HG03095 (cell line): ENCODE data around the gene DCLK1.
"Not testable (repeated sequence)": the region's sequence is repeated elsewhere in the genome, so short reads cannot be mapped to it uniquely, and the experiment has no call there.

Source experiments
- ATAC-seq: cut with Tn5 transposase; IDR thresholded peaks from one replicate; pipeline ENCODE4 v1.9.1; 2021; ENCODE audit warnings: moderate library complexity; ENCODE audit not compliant: unreplicated experiment

DCLK1 gene

GRCh38 chr13:36132376-36132775 lies 1.2 kb upstream of the DCLK1 start:
- ATAC-seq: no peak

- ATAC-seq: no peak
These were observed 732 bp upstream of the DCLK1 start for GRCh38 chr13:36131931-36132297.

GRCh38 chr13:36130552-36131221 lies 495 bp downstream of the DCLK1 start:
- no peak for ATAC-seq

- ATAC-seq: no peak
These were observed 1.0 kb downstream of the DCLK1 start for GRCh38 chr13:36130193-36130551.

GRCh38 chr13:36129539-36129938 lies 1.6 kb downstream of the DCLK1 start:
- ATAC-seq: no peak

- ATAC-seq: no peak
These were observed 4.7 kb downstream of the DCLK1 start for GRCh38 chr13:36126491-36126890.

GRCh38 chr13:36125841-36126240 lies 5.3 kb downstream of the DCLK1 start:
- ATAC-seq: no peak

- ATAC-seq: no peak
These were observed 6.9 kb downstream of the DCLK1 start for GRCh38 chr13:36124236-36124822.

GRCh38 chr13:36115306-36115705 lies 15.9 kb downstream of the DCLK1 start:
- no peak for ATAC-seq

- no peak for ATAC-seq
These were observed 16.9 kb downstream of the DCLK1 start for GRCh38 chr13:36114233-36114632.

GRCh38 chr13:36108954-36109353 lies 22.2 kb downstream of the DCLK1 start:
- no peak for ATAC-seq

GRCh38 chr13:36108342-36108741 lies 22.8 kb downstream of the DCLK1 start:
- no peak for ATAC-seq

- ATAC-seq: no peak
These were observed 23.7 kb downstream of the DCLK1 start for GRCh38 chr13:36107521-36107920.

GRCh38 chr13:36105726-36106125 lies 25.5 kb downstream of the DCLK1 start:
- no peak for ATAC-seq

GRCh38 chr13:36102721-36103120 lies 28.5 kb downstream of the DCLK1 start:
- ATAC-seq: no peak

- not testable (repeated sequence) for ATAC-seq
These were observed 29.3 kb downstream of the DCLK1 start for GRCh38 chr13:36101907-36102306.

- ATAC-seq: no peak
These were observed 30.0 kb downstream of the DCLK1 start for GRCh38 chr13:36101157-36101556.

- no peak for ATAC-seq
These were observed 33.1 kb downstream of the DCLK1 start for GRCh38 chr13:36098080-36098479.

- ATAC-seq: no peak
These were observed 34.4 kb downstream of the DCLK1 start for GRCh38 chr13:36096461-36097416.

GRCh38 chr13:36094478-36094877 lies 36.7 kb downstream of the DCLK1 start:
- no peak for ATAC-seq

- ATAC-seq: no peak
These were observed 40.6 kb downstream of the DCLK1 start for GRCh38 chr13:36090592-36090991.

GRCh38 chr13:36089130-36089647 lies 42.0 kb downstream of the DCLK1 start:
- no peak for ATAC-seq
